Central memory CD4-positive, alpha-beta T cell (primary cell): ENCODE results near the gene GLTPD2.
A peak's percentile ranks its signal among the peaks of the same experiment; 100 is the strongest.

Experiments
- DNase-seq: peaks from one replicate; pipeline ENCODE4 v3.0.0; 2022

Gene GLTPD2

DNA sequence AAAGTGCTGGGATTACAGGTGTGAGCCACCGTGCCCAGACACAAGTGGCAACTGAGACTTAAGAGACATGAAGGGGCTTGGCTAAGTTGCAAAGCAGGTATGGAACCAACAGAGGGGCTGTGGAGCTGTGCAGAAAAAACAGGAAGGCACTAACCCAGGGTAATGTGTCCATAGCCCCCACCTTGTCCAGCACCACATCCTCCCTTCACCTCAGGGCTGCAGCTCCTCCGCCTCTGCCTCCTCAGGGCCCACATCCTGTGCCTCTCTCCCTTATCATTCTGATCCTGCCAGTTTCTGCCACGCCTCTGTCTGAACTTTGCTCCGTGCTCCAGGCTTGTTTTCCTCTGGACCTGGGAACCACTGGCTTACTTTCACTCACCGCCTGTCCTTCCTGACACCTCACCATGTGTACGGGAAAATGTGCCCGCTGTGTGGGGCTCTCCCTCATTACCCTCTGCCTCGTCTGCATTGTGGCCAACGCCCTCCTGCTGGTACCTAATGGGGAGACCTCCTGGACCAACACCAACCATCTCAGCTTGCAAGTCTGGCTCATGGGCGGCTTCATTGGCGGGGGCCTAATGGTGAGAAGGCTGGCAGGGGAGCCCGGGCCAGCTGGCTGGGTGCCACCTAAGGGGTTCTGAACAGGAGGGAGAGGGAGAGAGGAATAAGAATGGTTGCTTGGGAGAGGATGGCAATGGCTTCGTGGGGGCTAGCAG lies 17.1 kb upstream of the GLTPD2 start, which contains the start of gene TM4SF5:
TSS of gene TM4SF5 (plus strand) at position 368 of the 716 bp plus-strand sequence. CDS start at position 405, 37 bp downstream.
- no peak for DNase-seq

DNA sequence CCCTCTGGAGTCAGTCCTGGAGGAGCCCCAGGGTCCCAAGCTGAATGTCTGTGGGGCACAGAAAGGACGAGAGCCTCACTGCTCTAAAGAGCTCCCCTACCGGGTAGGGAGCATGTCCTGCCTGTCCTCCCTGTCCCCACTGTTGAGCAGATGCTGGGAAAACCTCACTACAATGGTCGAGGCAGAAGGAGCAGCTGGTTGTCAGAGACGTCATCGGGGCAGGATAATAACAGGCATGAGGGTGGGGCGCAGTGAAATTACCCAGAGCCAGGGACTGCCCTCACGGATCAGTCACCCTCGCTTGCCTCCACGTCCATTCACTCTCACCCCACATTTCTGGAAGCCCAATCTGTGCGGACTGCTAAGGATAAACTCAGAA lies 16.5 kb upstream of the GLTPD2 start:
- DNase-seq, result no peak

DNA sequence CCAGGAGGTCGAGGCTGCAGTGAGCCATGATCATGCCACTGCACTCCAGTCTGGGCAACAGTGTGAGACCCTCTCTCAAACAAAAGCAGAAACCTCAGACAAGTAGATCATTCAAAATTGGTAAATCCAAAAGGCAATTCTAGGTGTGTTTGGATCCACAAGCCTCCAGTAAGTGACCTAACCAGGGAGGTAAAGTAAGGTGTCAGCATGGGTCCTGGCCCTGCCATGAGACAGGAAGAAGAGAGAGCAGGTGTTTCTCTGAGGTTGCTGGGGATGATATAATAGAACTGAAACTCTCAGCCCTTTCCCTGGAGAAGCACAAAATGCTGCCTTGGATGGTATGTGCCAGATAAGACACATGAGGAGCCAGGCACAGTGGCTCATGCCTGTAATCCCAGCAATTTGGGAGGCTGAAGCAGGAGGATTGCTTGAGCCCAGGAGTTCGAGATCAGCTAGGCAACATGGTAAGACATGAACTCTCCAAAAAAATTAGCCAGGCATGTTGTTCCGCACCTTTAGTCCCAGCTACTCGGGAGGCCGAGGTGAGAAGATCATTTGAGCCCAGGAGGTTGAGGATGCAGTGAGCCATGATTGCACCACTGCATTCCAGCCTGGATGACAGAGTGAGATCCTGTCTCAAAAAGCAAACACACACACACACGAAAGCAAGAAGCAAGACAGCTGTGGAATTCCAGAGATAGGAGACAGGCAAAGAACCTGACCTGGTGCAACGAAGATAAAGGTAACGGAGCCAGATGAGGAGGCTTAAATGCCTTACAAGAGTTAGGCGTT lies 10.6 kb upstream of the GLTPD2 start:
- DNase-seq, result no peak

DNA sequence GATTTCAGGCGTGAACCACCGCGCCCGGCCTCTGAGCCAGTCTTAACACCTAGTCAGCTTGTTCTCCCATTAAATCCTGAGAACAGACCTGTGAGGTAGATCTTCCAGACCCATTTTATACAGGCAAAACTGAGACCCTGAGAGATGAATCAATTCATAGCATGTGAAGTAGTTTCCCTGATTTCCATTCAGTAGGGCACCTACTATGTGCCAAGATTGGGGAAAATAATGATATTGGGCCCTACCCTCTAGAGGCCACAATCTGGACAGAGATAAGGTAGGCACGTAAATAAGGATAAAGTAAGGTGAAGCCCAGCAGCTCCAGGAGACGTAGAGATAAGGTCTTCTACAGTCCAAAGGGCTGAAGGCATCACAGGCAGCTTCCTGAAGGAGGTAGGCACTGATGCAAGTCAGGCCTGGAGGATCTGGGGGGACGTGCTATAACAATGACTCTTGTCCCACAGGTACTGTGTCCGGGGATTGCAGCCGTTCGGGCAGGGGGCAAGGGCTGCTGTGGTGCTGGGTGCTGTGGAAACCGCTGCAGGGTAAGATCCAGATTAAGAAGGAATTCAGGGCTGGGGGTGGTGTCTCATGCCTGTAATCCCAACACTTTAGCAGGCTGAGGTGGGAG lies 8.3 kb upstream of the GLTPD2 start:
- DNase-seq, result no peak

DNA sequence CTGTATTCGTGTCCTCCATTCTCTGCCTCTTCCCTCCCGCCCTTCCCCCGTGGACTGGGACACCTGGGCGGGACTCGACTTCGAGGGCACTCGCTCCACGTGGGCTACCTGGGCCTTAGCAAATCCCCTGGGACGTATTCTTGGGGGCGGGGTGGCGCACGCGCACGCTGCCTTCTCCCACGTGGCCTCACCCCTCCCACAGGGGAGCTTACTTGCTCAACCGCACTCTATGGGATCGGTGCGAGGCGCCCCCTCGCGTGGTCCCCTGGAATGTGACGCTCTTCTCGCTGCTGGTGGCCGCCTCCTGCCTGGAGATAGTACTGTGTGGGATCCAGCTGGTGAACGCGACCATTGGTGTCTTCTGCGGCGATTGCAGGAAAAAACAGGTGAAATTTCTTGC lies 6.1 kb upstream of the GLTPD2 start:
- no peak for DNase-seq

DNA sequence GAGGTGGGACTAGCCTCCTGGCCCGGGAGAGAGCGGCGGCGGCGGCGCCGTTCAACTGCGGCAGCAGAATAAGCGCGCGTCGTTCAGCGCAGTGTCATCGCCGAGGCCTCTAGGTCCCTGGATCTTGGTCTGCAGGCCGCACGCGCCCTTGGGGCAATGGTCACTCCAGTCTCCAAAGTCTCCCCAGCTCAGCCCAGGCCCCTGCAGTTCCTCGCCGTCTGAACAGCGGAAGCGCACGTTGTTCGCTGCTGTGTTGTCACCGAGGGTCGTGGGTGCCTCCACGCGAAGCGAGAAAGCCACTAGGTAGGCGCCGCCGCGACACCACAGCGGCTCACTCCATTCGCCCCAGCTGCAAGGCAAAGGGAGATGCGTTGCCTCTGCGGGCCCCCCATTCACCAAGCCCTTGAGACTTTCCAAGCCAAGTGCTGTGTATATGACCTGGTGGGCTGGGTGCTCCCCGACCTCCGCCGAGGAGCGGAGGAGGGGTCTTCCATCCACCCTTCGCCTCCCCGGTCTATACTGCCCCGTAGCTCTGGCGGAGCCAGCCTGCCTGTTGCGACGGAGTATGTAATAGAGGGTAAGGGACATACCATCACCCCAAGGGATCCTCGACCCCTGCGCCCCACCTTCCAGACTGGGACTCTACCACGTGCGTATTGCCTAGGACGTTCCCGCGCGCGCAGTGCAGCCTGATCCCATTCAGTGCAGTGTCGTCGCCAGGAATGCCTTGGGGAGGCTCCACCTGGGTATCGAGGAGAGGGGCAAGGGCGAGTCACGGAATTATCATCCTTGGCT lies 3.3 kb upstream of the GLTPD2 start:
- no peak for DNase-seq

DNA sequence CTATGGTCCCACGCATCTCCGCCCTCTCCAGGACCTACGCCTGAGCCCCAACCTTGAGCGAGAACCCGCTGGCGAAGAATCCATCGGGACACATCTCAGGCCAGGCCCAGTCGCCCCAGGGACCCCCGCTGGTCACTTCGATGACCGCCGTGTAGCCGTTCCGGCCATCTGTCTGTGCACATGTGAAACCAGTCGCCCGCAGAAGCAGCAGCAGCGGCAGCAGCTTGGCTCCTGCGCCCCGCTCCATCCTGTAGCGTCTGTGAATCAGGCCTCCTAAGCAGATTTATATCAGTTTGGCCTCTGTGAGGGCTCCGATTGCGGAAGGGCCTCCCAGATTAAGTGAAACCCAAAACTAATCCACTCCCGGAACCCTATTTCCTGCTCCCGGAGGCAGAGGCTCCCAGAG lies 2.7 kb upstream of the GLTPD2 start, which contains the start of gene VMO1:
TSS of gene VMO1 (minus strand) at position 259 of the 406 bp plus-strand sequence. CDS start at position 247, 12 bp downstream.
- DNase-seq, result no peak

DNA sequence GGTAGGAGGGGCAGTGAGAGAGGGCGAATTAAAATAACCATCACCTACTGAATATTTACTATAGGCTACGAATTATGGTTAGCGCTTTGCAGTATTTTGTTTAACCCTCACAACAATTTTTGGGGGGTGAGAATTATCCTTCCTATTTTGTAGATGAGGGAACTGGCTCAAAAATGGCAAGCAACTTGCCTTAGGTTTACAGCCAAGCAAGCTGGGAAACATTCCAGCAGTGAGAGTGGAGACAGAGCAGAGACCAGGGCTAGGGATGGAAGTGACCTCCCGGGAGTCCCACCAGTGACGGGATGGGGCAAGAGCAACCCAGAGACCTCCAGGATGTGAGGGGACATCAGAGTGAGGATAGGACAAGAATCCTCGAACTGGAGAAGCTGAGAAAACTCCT lies 2.2 kb upstream of the GLTPD2 start:
- no peak for DNase-seq

DNA sequence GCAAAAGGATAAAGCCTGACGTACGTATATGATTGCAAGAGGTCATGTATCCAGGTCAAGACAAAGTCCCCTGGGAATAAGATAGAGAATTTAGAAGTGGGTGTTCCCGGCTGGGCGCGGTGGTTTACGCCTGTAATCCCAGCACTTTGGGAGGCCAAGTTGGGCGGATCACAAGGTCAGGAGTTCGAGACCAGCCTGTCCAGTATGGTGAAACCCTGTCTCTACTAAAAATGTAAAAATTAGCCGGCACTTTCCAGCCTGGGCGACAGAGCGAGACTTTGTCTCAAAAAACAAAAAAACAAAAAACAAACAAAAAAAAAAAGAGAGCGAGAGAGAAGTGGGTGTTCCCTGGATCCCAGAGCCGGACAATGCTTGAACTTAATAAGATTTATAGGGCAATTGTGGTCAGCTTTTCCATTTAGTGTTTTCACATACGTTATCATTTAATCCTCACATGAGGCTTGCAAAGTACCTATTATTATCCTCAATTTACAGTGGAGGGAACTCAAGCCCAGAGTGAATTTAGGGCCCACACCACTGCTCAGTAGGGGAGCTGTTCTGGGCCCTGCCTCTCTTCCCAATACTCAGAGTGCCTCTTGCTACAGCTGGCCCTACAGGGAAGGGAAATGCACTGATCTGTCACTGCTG lies 481 bp upstream of the GLTPD2 start:
- DNase-seq, result no peak

DNA sequence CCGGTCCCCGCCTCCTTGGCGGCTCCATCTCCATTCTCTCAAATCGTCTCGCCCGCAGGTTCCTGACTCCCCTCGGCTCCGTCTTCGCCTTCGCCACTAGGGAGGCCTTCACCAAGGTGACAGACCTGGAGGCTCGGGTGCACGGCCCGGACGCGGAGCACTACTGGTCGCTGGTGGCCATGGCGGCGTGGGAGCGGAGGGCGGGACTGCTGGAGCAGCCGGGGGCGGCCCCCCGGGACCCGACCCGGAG lies 862 bp downstream of the GLTPD2 start:
- DNase-seq, result no peak

DNA sequence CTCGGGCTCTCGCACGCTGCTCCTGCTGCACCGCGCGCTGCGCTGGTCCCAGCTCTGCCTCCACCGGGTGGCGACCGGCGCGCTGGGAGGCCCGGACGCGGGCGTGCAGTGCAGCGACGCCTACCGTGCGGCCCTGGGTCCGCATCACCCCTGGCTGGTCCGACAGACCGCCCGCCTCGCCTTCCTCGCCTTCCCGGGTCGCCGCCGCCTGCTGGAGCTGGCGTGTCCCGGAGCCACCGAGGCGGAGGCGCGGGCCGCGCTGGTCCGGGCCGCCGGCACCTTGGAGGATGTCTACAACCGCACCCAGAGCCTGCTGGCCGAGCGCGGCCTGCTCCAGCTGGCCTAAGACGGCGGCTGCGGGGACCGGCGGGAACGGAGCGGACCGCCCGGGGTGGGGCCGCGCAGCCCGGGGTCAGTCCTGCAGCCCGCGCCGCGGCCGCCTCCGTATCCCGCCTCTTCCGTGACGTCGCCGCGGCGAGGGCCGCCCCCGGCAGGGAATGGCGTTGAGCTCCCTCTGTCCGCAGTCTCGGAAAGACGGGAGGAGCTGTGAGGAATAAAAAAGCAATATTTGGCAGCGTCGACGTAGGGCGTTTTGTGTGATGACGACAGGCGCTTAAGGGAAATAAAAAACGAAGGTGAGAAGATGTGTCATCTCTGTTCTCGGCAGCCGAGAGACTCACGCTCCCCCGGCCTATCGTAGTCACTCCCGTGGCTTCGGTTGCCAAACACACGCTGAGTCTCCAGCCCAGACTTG lies 1.4 kb downstream of the GLTPD2 start:
- DNase-seq, result peak; percentile 73

DNA sequence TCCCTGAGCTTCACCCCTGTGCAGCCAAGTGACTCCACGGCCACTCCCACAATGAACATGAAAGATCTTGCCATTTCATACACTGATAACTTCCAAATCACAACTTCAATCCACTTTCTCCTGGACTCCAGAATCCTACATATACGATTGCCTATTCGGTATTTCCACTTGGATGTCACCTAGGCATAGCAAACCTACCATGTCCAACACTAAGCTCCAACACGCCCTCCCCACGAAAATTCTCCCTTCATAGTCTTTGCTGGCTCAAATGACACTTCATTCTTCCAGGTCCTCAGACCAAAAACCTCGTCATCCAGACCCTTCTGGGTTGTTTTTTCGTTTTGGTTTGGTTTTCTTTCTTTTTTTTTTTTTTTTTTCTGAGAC lies 1.9 kb downstream of the GLTPD2 start:
- no peak for DNase-seq

DNA sequence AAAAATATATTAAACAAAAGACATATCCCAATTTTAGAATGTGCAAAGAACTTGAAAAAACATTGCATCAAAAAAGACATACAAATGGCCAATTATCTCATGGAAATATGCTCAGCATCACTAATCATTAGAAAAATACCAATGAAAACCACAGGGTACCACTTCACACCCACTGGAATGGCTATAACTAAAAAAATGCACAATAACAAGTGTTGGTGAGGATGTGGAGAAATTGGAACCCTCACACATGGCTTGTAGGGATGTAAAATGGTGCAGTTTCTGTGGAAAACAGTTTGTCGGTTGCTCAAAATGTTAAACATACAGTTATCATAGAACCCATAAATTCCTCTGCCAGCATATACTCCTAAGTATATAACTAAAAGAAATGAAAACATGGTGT lies 6.4 kb downstream of the GLTPD2 start:
- DNase-seq, result no peak

DNA sequence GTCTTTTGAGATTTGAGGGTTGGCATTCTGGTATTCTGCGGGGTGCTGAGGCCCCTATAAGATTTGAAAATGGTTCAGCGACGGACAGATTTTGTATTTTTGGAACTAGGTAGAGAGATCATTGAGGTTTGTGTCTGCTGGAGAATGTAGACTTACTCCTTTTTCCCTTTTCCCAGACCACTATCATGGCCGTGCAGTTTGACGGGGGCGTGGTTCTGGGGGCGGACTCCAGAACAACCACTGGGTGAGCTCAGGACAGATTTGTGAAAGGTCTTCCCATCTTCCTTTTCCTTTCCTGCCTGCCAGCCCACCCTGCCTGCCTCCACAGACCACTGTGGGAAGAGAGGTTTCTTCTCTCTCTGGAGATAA lies 7.8 kb downstream of the GLTPD2 start:
- DNase-seq, result no peak

DNA sequence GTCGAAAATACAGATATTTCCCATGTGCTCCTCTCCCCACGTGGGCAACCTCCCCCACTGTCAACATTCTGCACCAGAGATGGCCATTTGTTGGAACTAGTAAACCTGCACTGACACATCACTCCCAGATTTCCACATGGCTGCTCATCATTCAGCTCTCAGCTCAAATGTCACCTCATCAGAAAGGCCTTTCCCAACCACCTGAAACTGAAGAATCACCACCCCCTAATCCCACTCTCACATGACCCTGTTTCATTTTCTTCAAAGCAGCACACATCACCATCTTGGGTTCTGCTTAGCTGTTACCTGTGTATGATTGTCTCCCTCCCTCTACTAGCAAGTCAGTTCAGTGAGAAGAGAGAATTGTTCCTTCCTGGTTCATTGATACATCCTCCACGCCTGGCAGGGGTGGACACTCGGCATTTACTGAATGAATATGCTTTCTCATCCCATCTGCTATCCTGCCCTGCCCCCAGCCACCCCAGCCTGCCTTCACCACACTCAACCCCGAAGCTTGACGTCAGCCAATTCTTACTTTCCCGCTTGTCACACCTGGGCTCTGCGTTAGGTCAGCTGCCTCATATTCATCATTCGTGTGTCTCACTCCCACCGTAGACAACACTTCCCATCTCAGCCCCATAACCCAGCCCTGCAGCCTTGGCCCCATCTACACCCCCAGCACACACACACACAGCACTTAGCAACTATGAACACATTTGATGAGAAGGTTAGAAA lies 11.9 kb downstream of the GLTPD2 start:
- no peak for DNase-seq

DNA sequence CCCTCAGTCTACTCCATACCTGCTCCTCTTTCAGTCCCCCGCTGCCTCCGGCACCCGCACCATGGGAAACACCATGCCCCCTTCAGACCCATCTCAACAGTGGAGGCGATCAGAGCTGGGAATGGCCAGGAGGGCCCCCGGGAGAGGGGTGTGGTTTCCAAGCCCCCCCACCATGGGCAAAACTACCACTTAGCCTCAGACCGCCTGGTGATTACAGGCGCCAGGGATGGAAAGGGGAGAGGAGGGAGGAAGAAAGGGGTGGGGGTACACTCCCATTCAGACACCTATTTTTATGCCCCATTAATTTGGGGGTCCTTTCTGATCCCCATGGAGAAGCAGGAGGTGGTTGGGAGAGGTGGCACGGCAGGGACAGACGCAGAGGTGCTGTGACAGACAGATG lies 13.5 kb downstream of the GLTPD2 start, which contains the start of gene C17orf114:
TSS of gene C17orf114 (minus strand) at position 101 of the 400 bp plus-strand sequence.
- no peak for DNase-seq

DNA sequence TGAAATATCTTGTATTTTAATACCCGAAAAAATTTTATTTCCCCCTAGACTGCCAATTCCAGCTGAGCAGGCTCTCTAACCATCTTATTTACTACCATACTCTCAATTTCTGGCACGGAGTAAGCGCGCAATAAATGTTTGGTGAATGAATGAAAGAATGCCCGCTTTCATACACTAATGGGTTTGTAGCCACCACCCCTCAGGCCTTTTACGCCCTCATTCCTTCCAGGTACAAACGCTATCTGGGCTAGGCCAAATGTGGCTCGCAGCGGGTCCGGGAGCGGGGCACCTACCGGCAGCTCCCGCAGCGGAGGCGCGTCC lies 17.7 kb downstream of the GLTPD2 start:
- DNase-seq, result no peak

DNA sequence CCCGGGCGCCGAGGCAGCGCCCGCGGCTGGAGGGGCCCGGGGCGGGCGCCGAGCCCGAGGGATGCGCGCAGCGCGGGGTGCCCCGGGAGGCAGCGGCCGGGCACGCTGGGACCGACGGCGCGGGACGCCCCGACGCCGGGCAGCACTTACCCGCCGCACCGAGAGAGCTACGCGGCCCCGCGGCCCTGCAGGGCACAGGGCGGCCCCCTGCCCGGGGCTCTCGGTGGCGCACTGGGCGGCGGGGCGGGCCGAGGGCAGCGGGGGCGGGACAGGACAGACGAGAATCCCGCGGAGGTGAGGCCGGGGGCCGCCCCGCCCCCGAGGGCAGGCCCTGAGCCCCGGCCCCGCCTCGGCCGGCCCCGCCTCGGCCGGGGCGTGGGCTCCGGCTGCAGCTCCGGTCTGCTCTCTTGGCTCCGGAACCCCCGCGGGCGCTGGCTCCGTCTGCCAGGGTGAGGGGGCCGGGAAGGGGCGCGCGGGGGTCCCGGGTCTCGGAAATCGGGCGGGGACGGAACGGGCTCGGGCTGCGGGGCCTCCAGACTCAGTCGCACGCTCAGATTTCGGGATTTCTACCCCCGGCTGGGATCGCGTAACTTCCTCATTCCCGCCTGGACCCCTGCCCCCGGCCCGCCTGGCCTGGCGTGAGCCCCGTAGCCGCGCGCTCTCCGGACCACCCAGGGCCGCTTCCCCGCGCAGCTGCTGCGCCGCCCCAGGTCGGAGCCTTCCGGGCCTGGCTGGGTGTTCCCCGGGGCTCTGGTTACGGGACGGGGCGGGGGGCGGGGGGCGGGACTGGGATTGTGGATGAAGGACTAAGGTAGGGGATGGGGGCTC lies 18.2 kb downstream of the GLTPD2 start, which contains the start of gene PLD2:
TSS of gene PLD2 (plus strand) at position 376 of the 828 bp plus-strand sequence. CDS start 621 bp downstream, outside the sequence.
- peak; percentile 80 for DNase-seq

DNA sequence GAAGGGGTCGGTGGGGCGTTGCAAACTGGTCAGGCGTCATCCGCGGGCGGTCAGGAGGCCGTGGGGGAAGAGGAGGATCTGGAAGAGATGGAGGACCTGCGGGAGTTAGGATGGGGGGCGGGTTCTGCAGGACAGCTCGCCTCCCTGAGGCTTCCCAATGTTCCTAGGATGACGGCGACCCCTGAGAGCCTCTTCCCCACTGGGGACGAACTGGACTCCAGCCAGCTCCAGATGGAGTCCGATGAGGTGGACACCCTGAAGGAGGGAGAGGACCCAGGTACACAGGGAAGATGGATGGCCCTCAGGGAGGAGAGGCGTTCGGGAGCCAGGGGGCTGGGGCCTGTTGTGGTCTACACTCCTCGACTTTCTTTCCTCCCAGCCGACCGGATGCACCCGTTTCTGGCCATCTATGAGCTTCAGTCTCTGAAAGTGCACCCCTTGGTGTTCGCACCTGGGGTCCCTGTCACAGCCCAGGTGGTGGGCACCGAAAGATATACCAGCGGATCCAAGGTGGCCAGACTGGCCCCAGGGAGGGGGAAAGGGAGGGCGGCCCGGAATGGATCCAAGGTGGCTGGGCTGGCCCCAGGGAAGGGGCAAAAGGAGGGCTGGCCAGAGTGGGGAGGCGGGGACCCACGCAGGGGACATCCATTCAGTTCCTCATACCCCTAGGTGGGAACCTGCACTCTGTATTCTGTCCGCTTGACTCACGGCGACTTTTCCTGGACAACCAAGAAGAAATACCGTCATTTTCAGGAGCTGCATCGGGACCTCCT lies 19.0 kb downstream of the GLTPD2 start:
- no peak for DNase-seq
